GM18861 (cell line): ENCODE data around the gene KCNQ4.

Source experiments
- ATAC-seq: cut with Tn5 transposase; IDR thresholded peaks from one replicate; pipeline ENCODE4 v1.9.1; 2021; ENCODE audit not compliant: unreplicated experiment

Gene KCNQ4

DNA sequence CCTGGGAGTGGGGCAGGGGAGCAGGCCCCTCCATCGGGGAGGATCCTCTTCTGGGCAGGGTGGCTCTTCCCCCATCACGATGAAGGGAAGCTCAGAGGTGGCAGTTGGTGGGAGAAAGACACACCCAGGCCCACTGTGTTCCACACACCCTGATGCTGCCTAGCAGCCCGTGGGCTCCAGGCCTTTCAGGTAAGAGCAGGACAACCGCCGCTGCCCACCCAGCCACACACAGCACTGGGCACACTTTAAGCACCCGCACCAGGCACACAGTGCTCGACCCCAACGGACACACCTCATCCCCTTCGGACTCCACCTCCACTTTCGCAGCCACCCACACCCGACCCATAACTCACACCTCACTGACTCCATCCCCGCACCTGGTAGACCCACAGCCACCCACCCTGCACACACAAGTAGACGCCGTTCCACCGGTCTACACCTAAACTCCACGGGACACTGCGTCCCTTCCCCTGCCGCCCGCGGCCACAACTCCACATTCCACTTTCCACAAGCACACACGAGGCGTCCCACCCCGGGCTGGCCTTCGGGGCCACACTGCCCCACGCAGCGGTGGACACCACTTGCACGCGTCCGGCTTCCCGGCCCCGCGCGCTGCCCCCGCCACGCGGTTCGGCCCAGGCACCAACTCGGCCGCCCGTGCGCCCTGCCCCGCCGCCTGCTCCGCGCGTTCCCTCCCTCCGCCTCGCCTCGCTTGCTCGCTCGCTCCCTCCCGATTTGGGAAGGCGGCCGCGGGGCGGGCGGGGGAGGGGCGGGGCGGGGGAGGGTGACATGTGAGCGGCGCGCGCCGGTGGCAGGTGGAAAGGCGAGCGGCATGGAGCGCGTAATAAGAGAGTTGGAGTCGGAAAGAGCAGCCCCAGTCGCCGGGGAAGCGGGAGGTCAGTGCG lies at the start of gene KCNQ4:
Gene KCNQ4 (plus strand): TSS at position 787 of the 905 bp plus-strand sequence. CDS start 307 bp downstream, outside the sequence.
- ATAC-seq: no peak

- no peak for ATAC-seq
Measured at GRCh38 chr1:40734882-40735628, 48.5 kb upstream of the KCNQ4 start.

DNA sequence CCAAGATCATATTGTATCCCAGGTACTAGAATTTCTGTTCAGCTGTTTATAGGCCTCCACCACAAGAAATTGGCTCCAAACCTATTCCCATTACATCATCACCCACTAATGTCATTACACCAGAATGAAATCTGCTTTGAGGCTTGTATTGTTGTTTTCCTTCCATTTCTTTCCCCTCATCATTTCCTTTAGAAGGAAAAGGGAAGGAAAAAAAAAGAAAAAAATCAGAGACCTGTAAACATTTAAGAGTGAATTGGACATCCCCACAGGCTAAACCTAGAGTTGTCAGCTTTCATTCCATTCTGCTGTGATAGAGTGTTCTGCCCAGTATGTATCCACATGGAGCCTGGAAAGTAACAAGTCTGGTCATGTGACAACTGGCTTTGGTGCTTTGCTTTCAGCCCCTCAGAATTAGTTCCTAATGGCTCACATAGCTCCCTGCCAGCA lies 47.5 kb upstream of the KCNQ4 start:
- ATAC-seq: no peak

- no peak for ATAC-seq
Measured at GRCh38 chr1:40738831-40739230, 44.8 kb upstream of the KCNQ4 start.

DNA sequence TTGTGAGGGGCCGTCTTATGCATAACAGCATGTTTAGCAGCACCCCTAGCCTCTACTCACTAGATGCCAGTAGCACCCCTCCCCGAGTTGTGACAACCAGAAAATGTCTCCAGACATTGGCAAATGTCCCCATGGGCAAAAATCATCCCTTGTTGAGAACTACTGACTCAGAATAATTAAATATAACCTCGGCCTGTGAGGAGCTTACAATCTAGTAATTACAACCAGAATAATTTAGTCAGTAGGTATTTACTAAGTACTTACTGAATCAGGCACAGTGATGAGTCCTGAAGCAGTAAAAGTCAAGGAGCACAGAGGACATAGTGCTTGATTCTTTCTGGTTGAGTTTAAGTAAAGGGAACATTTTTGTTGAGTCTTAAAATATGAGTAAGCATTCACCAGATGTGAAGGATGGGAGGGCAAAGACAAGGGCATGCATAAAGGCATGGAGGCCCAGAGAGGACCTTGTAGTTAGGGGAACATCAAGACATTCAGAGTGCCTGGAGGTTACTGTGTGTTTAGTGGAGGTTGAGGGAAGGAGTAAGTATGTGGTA lies 44.1 kb upstream of the KCNQ4 start:
- ATAC-seq: no peak

GRCh38 chr1:40740039-40740996 lies 43.3 kb upstream of the KCNQ4 start:
- ATAC-seq: no peak

- no peak for ATAC-seq
Measured at GRCh38 chr1:40740997-40741736, 42.4 kb upstream of the KCNQ4 start.

GRCh38 chr1:40742363-40743061 lies 41.1 kb upstream of the KCNQ4 start:
- ATAC-seq: no peak

GRCh38 chr1:40743452-40743851 lies 40.1 kb upstream of the KCNQ4 start:
- no peak for ATAC-seq

DNA sequence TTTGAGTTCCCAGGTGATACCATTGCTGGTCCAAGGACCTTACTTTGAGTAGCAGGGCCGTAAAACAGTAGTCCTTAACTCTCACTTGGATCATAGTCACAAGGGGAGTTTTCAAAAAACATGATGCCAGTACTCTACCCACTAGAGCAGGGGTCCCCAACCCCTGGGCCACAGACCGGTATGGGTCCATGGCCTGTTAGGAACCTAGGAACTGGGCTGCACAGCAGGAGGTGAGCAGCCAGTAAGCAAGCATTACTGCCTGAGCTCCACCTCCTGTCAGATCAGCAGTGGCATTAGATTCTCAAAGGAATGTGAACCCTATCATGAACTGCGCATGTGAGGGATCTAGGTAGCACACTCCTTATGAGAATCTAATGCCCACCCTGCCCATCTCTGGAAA lies 39.7 kb upstream of the KCNQ4 start:
- no peak for ATAC-seq

GRCh38 chr1:40745176-40745575 lies 38.4 kb upstream of the KCNQ4 start:
- ATAC-seq: no peak

GRCh38 chr1:40746344-40747090 lies 37.1 kb upstream of the KCNQ4 start:
- no peak for ATAC-seq

DNA sequence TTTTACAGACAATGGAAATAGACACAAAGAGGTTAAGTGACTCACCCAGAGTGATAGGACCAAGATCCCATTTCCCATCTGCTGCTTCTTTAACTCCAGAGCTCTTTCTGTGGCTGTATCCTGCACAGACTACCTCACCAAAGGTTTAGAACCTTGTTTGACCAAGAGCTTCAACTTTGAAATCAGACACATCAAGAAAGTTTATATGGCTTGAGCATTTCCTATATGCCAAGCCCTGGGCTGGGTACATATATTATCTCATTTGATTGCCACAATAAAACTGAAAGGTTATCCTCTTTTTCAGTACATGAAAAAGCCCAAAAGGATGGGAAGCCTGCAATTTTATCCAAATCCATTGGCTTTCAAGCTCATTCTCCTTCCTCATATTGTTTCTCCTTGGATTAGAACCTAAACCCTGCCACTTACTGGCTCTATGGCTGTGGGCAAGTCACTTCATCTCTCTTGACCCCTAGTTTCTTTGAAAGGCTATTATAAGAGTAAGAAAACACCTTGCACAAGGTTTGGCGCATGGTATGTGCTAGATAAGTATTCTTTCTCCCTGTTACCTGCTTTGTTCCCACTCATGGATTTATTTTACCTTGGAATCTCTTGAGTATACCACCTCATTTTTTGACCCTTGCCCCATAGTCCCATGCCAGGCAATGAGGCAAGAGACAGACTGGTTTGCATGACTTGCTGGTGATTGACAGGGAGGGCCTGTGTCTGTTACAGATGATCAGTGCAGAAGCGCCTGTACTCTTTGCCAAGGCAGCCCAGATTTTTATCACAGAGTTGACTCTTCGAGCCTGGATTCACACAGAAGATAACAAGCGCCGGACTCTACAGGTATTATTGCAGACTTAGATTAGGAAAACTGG lies 34.5 kb upstream of the KCNQ4 start:
- ATAC-seq: no peak

DNA sequence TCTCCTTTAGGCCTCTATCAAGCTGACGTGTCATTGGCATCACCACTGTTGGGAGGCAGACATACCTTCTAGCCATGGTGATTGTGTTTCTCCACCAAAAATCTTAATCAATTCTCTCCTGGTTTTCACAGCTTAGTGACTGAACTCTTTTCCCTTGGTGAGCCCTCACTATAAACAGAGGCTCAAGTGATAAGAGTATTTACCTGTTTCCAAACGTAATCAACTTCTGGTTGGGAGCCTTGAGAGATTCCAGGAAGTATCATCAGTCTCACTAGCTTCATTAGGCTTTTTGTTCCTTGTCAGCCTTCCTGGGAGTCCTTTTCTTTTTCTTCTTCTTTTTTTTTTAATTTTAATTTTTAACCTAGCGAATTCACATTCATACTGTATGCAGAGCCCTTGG lies 33.8 kb upstream of the KCNQ4 start:
- ATAC-seq: no peak

DNA sequence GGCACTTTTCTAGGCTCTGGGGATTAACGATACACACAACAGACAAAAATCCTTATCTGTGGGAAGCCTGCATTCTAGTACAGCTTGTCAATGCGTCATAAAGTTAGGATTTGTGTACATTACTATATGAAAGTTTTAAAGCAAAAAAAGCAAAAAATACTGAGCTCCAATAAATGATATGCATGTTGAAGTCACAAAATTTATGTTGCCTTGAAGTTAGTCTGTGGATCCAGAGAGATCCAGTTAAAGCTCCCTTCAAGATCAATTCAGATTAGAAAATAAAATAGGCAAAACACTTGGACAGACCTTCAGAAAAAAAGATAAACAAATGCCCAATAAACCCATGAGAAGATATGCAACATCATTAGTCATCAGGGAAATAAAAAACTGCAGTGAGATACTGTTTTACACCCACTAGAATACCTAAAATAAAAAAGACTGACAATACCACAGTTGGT lies 33.1 kb upstream of the KCNQ4 start:
- ATAC-seq: no peak

GRCh38 chr1:40751802-40752201 lies 31.8 kb upstream of the KCNQ4 start:
- ATAC-seq: no peak

DNA sequence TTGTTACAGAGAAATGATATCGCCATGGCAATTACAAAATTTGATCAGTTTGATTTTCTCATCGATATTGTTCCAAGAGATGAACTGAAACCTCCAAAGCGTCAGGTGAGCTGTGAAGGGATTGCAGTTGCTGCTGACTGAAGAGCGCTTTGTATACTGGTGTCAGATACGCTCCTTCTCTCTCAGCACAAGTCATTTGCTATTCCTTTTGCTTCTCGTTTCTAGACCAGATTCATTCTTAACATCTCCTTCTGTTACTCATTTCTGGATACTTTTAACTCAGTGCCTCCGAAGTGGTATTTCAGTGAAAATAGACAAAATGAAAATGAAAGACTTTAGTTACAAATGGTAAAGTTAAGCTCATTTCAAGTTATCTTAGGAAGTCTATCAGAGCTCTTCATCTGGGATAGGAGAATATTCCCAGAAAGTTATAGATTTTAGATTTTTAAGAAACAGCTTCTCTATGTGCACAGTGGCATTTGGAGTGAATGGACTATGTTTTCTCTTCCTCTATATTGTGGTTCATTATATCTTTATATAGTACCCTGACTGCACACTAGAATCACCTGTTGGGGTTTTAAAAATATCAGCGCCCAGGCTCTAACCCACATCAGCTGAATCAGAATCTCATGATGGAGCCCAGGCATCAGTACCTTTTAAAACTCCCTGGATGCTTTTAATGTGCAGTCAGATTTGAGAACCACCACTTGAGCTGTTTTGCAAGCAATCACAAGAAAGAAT lies 30.3 kb upstream of the KCNQ4 start:
- ATAC-seq: no peak
